Measurements from ENCODE around the gene CNFN. TPM values are rescaled to one million over a fixed set of nuclear protein-coding genes. Genes with fewer than 3 reads are reported as not detected.

The CNFN gene
- total and polyA plus RNA-seq, 2 experiments from 2014 or later = 6.7 to 54.5 TPM

DNA sequence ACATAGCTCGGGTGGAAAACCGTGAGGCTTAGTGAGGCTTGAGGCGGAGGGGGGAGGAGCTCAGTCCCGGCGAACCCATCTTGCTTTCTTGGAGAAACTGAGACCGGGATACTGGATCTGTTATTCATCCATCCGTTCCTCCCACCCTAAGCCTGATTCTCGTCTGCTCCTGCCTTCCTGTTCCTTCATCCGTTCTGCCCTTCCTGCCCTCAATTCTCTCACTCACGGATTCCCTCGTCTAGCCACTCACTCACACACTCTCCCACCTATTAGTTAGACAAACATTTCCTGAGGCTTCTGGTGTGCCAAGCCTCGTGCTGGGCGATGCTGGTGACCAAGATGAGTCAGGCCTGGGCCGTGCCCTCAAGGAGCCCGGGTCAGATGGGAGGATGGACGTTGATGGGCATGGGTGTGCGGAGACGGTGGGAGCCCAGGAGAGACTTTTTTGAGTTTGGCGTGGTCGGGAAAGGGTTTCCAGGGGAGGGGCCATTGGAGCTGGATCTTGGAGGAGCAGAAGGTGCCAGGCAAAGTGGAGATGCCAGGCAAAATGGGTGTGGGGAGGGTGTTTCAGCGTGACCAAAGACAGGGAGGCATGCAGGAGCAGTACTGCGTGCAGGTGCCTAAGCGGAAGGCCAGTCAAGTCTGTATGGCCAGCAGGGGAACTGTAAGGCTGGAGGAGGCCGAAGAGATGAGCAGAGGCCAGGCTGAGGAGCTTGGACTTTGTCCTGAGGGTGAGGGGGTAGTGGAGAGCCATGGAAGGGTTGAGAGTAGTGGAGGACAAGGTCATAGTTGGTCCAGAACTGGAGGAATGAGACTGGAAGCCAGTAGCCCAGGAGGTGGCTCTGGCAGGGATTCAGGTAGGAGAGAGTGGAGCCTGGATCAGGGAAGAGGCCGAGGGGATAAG lies 7.4 kb upstream of the CNFN start (continued):
- TF ChIP-seq, protein P1, sequence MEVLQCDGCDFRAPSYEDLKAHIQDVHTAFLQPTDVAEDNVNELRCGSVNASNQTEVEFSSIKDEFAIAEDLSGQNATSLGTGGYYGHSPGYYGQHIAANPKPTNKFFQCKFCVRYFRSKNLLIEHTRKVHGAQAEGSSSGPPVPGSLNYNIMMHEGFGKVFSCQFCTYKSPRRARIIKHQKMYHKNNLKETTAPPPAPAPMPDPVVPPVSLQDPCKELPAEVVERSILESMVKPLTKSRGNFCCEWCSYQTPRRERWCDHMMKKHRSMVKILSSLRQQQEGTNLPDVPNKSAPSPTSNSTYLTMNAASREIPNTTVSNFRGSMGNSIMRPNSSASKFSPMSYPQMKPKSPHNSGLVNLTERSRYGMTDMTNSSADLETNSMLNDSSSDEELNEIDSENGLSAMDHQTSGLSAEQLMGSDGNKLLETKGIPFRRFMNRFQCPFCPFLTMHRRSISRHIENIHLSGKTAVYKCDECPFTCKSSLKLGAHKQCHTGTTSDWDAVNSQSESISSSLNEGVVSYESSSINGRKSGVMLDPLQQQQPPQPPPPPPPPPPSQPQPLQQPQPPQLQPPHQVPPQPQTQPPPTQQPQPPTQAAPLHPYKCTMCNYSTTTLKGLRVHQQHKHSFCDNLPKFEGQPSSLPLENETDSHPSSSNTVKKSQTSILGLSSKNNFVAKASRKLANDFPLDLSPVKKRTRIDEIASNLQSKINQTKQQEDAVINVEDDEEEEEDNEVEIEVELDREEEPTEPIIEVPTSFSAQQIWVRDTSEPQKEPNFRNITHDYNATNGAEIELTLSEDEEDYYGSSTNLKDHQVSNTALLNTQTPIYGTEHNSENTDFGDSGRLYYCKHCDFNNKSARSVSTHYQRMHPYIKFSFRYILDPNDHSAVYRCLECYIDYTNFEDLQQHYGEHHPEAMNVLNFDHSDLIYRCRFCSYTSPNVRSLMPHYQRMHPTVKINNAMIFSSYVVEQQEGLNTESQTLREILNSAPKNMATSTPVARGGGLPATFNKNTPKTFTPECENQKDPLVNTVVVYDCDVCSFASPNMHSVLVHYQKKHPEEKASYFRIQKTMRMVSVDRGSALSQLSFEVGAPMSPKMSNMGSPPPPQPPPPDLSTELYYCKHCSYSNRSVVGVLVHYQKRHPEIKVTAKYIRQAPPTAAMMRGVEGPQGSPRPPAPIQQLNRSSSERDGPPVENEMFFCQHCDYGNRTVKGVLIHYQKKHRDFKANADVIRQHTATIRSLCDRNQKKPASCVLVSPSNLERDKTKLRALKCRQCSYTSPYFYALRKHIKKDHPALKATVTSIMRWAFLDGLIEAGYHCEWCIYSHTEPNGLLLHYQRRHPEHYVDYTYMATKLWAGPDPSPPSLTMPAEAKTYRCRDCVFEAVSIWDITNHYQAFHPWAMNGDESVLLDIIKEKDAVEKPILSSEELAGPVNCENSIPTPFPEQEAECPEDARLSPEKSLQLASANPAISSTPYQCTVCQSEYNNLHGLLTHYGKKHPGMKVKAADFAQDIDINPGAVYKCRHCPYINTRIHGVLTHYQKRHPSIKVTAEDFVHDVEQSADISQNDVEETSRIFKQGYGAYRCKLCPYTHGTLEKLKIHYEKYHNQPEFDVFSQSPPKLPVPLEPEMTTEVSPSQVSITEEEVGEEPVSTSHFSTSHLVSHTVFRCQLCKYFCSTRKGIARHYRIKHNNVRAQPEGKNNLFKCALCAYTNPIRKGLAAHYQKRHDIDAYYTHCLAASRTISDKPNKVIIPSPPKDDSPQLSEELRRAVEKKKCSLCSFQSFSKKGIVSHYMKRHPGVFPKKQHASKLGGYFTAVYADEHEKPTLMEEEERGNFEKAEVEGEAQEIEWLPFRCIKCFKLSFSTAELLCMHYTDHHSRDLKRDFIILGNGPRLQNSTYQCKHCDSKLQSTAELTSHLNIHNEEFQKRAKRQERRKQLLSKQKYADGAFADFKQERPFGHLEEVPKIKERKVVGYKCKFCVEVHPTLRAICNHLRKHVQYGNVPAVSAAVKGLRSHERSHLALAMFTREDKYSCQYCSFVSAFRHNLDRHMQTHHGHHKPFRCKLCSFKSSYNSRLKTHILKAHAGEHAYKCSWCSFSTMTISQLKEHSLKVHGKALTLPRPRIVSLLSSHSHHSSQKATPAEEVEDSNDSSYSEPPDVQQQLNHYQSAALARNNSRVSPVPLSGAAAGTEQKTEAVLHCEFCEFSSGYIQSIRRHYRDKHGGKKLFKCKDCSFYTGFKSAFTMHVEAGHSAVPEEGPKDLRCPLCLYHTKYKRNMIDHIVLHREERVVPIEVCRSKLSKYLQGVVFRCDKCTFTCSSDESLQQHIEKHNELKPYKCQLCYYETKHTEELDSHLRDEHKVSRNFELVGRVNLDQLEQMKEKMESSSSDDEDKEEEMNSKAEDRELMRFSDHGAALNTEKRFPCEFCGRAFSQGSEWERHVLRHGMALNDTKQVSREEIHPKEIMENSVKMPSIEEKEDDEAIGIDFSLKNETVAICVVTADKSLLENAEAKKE (CRISPR knock-in tag; IDR thresholded peaks at IDR 0.05) = no peak
- TF ChIP-seq CTCF (conservative IDR thresholded peaks at IDR 0.05; ENCODE audit: low read depth in 2 of 2) = no peak
- no peak for TF ChIP-seq ETS1 (IDR thresholded peaks at IDR 0.05)
- no peak for TF ChIP-seq ZNF114 (CRISPR knock-in tag; IDR thresholded peaks at IDR 0.05)
